Measurements from ENCODE around the gene TSPAN2.

- no peak for TF ChIP-seq CTCF (IDR thresholded peaks at IDR 0.05; ENCODE audit: insufficient read depth, low read length, poor library complexity, severe bottlenecking)
- no peak for TF ChIP-seq EZH2phosphoT487 (conservative IDR thresholded peaks at IDR 0.05; ENCODE audit: low read length)
These were observed 11.9 kb downstream of the TSPAN2 start for GRCh38 chr1:115077286-115077983.

Data from SU-DHL-6 (cell line).